Measurements from ENCODE around the gene PRSS50.

Gene PRSS50

DNA sequence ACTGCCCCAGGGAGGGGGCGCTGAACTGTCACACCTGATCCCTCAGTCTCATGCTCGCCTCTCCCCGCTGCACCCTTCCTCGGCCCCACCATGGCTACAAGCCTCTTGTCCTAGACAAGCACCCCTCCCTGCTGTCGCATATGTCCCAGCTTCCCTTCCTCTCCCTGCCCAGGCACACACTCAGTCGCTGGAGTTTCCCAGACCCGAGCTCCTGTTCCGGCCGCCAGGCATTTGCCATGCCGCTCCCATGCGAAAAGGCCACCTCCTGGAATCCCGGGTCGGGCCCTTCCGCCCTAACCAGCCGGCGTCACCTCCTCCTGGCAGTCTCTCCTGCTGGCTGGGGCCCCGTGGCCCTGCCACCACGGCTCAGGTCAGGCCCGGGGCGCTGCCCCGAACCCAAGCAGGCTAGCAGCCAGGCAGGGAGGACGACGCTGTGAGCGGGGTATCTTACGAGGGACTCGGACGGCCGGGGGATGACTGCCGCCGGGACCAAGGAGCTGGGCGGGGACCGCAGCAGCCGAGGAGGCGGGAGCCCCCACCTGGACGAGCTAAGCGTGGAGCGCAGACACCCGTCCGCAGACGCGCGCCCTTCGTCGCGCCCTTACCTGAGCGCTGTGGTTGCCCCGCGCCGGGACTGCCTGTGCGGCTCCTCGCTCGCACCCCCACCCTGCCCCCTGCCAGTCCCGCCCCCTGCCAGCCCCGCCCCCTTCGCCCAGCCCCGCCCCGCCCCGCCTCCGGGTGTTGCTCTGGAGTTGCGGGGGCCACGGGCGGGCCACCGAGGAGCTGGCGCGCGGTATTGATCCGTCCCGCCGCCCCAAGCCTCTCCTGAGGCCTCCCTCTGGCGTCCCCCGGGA, 24.4 kb downstream of the PRSS50 start, which contains the start of gene ALS2CL:
ALS2CL (minus strand) TSS at position 642 of the 854 bp plus-strand sequence. CDS start 4,239 bp downstream, outside the sequence.
- DNase-seq (ENCODE audit: low read depth in 2 of 2, low spot score in 1 of 2) = peak; percentile 23 to 39

DNA sequence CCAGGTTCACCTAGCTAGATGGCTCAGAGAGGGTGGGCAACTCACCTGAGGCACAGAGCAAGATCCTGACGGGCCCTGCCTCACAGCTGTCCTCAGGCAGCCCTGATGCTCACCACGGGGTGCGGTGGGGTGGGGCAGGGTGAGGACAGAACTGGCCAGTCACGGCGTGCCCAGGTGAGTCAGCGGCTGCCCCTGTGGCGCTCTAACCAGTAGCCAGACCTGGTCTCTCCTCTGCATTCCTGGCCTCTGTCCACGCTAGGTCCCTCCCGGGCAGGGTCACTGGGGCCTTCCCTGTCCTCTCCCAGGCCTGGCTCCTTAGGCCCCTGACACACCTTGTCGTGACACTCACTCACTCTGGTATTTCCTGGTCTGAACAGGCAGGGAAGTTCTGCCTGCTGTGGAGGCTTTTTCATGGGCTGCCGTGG, 25.1 kb downstream of the PRSS50 start:
- no peak for DNase-seq (ENCODE audit: low read depth in 2 of 2, low spot score in 1 of 2)

DNA sequence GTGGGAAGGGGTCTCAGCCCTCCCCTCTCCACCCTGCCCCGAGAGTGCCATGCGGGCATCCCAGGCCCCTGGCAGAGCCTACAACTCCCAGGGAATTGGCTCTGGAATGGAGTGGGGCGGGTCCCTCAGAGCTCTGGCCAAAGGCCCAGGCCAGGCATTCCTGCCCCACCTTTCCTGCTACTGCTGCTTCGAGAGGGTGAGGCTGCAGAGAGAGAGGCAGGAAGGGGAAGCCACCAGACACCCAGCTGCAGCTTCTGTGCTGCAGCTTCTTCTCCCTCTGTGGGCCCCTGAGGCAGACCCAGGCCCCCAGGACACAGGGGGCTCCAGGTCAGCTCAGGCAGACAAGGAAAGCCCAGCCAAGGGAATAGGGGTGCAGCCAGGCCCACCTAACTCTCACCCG, 26.9 kb downstream of the PRSS50 start:
- DNase-seq (ENCODE audit: low read depth in 2 of 2, low spot score in 1 of 2) = no peak

DNA sequence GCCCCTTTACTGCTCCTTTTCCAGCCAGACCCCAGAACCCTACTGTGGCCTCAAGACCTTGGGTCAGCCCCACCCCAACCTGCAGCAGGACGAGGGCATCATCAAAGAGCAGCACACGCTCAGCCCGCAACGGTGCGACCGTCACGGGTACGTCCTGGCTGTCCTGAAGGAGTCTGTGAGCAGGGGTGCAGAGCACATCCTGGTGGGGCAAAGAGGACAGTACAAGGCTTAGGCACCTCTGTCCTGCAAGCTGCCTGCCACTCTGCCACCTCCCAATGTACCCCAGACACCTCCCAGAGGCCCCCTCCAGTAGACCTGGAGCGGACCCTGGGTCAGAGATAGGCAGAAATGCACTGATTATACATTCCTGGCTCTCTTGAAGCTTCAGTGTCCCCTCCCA, 32.2 kb downstream of the PRSS50 start:
- no peak for DNase-seq (ENCODE audit: low read depth in 2 of 2, low spot score in 1 of 2)

DNA sequence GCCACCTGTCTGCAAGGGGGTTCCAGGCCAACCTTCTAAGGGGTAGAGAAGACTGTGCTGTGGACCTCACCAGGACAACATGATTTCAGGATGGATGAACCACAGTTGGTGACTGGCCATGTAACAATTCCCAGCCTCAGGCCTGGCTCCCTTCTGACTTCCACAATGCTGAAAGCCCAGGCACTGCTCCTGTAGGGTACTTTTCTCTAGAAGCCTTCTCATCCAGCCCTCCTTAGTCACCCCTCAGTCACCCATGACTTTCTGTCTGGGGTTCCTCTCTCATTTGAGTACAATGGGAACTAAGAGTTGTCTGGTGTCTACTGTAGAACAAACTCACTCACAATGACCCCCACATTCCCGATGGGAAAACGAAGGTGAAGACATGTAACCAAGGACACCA, 32.8 kb downstream of the PRSS50 start:
- no peak for DNase-seq (ENCODE audit: low read depth in 2 of 2, low spot score in 1 of 2)

DNA sequence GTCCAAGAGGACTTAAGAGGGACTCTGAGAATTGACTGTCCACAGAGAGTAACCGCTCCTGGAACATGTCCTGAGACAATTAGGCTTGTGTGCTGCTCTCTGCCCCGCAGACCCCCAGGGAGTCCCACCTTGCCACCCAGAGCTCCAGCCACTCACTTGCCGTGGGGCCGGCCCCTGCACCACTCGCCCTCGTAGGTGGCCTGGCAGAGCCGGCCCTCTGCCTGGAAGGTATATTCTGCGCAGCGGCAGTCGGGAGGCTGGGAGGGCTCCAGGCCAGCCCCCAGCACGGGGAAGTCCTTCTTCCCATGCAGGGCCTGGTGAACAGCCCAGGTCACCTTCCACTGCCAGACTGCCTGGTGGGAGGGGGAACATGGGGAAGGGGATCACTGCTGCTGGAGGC, 34.7 kb downstream of the PRSS50 start:
- no peak for DNase-seq (ENCODE audit: low read depth in 2 of 2, low spot score in 1 of 2)

DNA sequence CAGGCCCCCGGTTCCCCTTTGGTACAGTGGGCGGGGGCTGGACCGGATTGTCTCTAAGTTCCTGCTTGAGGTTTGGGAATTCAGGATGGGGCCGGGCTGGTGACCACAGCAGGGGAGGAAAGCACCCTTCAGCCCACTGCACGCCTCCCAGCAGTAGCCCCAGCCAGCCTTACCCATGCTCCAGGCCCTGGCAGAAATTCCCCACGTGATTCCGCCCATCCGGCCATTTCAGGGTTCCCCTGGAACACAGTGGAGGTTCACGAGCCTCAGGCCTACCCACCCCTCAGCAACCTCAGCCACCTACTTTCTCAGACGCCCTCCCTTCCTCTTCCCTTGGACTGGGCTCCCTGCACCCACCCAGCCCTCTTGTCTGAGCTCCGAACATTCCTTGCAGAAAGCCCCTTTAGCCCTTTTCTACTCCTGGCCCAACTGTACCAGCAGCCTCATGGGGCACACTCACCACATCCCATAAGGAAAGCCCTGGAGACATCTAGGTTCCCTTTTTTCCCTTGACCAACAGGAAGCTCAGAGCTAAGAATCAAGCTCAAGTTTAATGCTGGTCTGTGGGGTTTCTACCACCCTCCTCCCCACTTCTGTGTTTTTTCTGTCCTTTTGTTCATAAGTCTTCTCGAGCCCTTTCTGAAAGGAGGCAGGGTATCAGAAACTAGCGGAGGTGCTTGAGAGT, 35.7 kb downstream of the PRSS50 start:
- DNase-seq (ENCODE audit: low read depth in 2 of 2, low spot score in 1 of 2) = no peak

DNA sequence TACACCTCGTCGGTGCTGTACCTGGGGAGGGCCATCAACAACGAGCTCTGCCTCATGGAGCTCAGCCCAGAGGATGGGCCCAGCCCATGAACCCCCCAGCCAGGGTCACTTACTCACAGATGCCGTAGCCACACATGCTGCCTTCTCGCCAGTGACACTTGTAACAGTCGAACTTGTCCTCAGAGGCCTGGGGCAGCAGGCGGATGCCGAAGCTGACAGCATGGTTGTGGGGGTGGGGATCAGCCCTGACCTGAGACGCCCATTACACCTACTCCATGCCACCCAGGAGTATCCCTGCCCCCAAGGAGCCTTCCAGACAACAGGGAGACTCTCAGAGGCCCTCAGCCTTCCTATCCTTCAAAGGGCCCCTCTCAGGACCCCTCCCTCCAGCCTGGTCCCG, 36.3 kb downstream of the PRSS50 start:
- no peak for DNase-seq (ENCODE audit: low read depth in 2 of 2, low spot score in 1 of 2)

DNA sequence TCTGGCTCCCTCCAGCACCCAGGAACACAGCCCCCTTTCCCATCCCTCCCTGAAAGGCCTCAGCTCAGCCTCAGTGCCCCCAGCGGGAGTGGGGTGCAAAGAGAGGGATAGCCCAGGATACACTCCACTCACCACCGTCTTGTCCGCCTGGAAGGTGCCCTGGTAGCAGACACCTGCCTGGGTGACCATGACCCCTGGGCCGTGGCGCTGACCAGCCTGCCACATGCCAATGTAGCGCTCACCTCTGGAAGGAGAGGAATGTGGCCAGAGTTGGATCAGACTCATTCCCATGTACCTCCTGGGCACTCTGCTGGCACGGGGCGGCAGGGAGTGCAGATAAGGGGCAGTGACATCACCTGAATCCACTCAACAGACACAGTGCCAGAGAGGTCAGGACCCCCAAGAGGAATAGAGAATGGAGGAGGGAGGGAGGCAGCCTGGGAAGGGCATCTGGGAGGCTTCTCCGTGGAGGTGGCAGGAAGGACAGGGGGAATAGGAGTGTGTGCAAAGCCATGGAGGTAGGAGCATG, 37.3 kb downstream of the PRSS50 start:
- no peak for DNase-seq (ENCODE audit: low read depth in 2 of 2, low spot score in 1 of 2)

DNA sequence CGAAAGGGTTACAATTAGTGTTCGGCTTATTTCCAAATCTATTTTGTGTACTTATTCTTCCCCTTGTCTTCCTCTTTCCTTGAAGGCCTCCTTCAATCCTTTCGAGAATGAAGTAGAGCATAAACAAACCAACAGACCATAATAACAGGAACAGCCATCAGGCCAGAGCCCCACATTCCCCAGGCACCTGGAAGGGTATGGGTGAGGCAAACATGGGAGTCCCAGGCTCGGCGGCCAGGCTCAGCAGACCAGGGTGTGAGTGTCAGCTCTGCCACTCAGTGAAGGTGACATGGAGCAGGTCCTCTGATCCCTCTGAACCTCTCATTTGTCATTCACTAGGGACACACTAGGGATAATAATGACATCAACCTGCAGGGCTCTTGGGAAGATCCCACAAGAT, 38.0 kb downstream of the PRSS50 start:
- no peak for DNase-seq (ENCODE audit: low read depth in 2 of 2, low spot score in 1 of 2)

DNA sequence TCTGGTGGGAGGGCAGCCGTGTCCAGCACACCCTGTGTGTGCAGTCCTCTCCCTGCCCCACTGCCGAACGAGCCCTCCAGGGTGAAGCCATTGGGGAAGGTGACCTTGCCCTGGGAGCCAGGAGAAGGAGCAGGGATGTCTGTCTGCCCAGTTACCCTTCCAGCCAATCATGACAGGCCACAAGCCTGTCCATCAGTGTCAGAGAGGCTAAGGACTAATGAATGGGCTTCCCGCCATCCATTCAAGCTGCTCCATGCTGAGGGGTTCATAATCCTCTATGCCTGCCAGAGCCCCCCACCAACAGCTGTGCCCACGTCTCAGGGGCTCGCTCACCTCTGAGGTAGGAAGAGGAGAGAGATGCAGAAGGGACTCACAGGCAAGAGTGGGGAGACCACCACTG, 39.4 kb downstream of the PRSS50 start:
- DNase-seq (ENCODE audit: low read depth in 2 of 2, low spot score in 1 of 2) = no peak

DNA sequence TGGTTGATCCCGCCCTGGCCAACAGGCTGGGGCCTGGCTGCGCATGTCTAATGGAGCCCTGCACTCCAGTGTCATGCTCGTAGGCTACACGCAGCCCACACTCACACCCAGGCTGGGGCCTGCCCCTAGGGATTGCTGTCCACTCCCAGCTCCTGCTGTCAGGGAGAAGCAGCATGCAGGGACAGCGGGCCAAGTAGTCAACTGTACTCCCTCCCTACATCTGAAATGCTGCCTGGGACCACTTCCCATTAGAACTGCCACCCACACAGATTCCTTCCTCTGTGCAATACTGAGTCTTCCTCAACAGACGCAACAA, 40.3 kb downstream of the PRSS50 start:
- no peak for DNase-seq (ENCODE audit: low read depth in 2 of 2, low spot score in 1 of 2)

DNA sequence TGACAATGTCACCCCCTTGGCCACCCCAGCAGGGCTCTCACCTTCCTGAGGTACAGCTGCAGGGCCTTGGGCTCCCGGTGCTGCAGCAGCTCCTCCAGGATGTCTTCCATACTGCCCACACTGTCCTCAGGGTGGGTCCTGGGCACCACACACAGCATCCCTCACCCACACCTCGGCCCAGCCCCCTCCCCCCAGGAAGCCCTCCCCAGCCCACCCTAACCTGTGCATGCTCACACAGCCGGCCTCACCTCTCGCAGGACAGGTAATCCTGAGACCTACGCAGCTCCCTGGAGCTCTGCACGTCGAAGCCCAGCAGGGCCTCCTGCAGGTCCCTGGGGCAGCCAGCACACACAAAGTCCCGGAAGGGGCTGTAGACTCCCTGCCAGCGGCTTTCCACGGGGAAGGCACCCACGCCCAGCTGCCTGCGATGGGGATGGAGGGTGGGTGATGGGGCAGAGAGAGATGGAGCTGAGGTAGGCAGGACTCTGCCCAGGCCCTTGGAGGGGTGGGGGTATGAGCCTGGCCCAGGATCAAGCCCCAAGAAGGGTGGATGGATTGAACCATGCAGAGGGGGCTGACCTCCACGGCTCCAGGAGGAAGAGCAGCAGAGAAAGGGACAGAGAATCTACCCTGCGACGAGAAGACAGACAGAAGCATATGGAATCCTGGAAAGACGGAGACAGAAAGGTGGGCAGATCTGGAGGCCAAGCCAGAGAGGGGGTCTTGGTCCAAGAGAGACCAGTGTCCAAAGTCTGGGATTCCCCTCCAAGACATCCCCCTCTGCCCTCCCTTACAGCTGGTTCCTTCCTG, 40.9 kb downstream of the PRSS50 start:
- no peak for DNase-seq (ENCODE audit: low read depth in 2 of 2, low spot score in 1 of 2)

DNA sequence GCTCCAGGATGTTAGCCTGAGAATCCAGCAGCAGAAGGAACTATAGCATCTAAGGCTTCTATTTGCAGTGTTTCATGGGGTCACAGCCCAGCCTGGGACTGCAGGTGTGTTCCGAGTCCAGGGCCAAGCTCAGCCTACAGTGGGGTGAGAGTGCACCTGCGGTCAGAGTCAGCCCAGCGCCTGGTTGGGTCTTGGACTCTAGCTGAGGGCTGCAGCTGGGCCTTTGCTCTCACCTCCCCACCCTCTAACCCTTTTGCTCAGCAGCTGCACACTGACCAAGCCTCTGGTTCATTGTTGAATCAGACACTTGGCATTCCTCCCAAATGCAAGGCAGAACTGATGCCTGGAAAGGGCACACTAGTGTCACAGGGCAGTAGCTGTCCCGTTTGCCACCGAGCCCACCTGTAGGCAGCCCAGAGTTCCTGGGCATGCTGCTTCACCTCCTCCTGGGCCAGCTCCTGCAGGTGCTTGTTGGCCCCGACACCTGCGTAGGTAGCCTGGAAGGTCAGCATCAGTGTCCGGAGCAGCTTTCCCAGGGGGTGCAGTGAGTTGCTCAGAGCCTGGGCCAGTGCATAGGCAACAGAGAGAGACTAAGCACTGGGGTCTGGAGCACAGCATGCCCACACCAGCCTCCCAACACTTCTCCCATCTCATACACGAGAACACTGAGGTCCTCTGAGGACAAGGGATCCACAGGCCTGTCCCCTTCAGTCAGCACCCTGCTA, 41.7 kb downstream of the PRSS50 start:
- DNase-seq (ENCODE audit: low read depth in 2 of 2, low spot score in 1 of 2) = no peak

DNA sequence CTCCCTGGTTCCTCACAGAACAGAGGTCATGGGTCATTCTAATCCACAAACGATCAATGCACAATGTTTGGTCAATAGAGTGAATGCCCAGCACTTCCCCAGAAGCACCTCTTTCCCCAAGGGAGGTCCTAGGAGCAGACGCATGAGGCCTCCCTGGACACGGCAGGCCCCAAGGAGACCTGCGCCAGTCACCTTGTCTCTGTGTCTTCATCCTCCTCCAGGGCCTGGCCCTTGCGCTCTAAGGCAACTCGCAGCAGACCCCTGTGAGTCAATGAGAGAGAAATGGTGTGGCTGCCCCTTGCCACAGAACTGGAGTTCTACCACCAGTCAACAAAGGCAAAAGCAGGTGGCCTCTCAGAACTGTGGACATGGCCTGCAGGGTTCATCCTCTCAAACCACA, 42.2 kb downstream of the PRSS50 start:
- DNase-seq (ENCODE audit: low read depth in 2 of 2, low spot score in 1 of 2) = no peak

DNA sequence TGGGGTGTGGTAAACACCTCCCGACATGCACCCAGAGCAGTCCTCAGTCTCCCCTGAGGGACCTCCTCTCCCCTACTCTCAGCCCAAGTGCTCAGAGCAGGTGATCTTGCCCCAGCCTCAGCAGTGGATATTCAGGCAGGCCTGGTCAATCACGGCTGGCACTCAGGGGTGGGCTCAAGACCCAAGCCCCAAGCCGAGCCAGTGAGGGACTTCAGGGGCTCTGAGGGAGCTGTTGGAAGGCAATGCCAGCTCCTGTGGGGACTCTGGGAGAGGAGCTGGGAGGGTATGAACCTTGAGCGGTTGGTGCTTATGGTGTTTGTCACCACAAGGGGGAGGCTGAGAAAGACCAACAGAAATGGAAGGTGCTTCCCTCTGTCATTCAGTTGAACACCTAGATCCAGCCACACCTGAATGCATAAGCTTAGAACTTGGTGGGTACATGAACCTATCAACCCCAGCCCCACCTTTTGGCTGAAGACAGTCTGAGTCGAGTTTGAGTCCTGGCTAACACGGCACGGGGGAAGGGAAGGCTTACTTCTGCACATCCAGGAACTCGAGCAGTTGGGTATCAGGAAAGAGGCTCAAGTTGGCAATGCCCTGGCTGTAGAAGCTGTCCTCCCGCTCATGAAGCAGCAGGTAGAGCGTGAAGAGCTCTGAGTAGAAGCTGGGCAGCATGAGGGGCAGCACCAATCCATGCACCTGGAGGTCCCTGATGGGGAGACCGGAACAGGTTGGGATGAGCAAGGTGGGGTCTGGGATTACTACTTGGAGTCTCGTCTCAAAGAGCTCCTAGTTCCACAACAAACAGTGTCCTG, 43.4 kb downstream of the PRSS50 start:
- DNase-seq (ENCODE audit: low read depth in 2 of 2, low spot score in 1 of 2) = no peak

DNA sequence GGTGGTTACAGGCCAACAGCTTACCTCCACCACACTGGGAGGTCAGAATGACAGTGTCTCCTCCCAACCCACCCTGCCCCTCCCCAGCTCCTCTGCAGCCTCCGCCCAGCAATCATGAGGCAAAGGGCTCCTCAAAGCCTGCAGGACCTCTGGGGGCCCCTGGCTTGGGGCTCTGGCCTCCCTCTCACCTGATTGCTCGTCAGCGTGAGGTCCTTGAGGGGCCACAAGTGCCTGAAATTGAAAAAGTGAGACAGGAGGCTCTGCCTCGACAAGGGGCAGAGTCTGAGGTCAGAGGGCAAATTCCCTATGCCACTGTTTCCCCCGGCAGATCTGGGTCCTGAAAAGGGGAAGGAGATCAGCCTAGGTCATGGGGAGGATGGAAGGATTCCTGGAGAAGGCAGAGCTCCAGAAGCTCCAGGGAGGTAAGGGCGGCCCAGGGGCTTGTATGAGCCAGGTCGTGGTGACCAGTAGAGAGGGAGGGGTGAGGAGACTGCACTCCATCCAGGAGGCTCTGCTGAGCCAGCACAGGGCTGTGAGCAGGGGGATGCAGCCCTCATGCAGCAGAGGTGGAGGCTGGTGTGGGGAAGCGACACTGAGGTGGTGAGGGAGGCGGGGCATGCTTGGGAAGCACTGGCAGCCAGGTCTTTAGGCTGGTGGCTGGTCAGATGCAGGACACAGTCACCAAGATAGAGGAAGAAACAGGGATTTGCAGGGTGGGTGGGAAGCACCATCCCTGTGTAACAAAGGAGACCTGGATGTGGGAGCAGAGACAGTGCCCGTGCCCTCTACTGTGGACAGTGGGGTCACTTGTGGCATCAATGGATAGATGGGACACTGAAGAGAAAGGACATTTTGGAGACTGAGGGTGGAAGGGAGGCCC, 44.3 kb downstream of the PRSS50 start:
- DNase-seq (ENCODE audit: low read depth in 2 of 2, low spot score in 1 of 2) = no peak

DNA sequence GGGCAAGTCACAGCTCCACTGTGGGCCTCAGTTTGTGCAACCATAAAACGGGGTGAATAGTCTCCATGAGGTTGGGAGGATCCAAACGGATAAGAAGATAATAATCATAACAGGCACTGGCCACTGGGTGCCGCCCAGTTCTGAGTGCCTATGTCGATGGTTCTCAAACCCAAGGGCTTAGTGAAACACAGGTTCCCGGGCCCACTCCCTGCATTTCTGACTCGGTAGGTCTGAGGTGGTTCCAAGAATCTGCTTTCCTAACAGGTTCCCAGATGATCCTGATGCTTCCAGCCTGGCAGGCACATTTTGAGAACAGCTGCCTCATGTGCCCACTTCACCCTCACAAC, 45.3 kb downstream of the PRSS50 start:
- DNase-seq (ENCODE audit: low read depth in 2 of 2, low spot score in 1 of 2) = no peak

Measured in stimulated activated CD8-positive, alpha-beta memory T cell treated with anti-CD3 and anti-CD28 coated beads, Interleukin-4, amount 100 ng/mL, for 4 hours (primary cell).